ENCODE measurements around the gene PRKCH.

DNA sequence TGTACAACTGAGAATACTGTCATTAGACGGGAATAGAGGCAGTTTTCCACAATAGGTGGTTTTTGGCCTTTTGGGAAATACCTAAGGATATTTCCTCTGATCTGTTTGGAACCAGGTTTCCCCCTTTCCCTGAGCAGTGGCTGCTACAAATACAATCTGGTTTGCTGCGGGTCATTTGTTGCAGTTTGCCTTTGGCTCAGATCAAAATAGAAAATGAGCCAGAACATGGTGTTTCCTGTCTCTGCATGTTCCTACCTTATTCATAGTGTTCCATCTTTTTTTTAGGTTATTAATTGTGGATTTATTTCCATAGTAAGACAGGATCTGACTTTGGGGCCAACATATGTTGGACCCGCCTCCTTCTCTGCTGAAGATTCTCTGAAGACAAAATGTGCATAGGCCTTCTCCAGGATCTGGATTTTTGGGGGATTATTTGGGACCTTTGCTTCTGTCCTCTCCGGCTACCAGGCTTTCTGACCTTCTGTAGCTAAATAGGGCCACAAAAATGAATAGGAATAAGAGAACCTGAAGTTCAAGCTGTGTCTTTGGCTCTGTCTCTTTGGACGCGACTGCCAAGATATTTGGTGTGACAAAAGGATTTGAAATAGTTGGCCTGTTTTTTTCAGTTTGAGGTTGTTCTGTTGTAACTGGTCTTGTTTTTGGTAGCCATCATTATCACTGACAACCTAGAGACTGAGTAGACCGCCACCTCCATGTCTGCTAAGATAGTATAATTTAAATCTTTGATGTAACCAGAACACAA is 146.9 kb downstream of the PRKCH start:
- TF ChIP-seq, protein P1, sequence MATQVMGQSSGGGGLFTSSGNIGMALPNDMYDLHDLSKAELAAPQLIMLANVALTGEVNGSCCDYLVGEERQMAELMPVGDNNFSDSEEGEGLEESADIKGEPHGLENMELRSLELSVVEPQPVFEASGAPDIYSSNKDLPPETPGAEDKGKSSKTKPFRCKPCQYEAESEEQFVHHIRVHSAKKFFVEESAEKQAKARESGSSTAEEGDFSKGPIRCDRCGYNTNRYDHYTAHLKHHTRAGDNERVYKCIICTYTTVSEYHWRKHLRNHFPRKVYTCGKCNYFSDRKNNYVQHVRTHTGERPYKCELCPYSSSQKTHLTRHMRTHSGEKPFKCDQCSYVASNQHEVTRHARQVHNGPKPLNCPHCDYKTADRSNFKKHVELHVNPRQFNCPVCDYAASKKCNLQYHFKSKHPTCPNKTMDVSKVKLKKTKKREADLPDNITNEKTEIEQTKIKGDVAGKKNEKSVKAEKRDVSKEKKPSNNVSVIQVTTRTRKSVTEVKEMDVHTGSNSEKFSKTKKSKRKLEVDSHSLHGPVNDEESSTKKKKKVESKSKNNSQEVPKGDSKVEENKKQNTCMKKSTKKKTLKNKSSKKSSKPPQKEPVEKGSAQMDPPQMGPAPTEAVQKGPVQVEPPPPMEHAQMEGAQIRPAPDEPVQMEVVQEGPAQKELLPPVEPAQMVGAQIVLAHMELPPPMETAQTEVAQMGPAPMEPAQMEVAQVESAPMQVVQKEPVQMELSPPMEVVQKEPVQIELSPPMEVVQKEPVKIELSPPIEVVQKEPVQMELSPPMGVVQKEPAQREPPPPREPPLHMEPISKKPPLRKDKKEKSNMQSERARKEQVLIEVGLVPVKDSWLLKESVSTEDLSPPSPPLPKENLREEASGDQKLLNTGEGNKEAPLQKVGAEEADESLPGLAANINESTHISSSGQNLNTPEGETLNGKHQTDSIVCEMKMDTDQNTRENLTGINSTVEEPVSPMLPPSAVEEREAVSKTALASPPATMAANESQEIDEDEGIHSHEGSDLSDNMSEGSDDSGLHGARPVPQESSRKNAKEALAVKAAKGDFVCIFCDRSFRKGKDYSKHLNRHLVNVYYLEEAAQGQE (IDR thresholded peaks at IDR 0.05; ENCODE audit: insufficient replicate concordance, low read depth) = no peak
- TF ChIP-seq, protein P2, sequence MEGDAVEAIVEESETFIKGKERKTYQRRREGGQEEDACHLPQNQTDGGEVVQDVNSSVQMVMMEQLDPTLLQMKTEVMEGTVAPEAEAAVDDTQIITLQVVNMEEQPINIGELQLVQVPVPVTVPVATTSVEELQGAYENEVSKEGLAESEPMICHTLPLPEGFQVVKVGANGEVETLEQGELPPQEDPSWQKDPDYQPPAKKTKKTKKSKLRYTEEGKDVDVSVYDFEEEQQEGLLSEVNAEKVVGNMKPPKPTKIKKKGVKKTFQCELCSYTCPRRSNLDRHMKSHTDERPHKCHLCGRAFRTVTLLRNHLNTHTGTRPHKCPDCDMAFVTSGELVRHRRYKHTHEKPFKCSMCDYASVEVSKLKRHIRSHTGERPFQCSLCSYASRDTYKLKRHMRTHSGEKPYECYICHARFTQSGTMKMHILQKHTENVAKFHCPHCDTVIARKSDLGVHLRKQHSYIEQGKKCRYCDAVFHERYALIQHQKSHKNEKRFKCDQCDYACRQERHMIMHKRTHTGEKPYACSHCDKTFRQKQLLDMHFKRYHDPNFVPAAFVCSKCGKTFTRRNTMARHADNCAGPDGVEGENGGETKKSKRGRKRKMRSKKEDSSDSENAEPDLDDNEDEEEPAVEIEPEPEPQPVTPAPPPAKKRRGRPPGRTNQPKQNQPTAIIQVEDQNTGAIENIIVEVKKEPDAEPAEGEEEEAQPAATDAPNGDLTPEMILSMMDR (IDR thresholded peaks at IDR 0.05; ENCODE audit: insufficient read depth, low read length) = no peak
- TF ChIP-seq POLR2AphosphoS5 (IDR thresholded peaks at IDR 0.05; ENCODE audit: low read depth) (no peak), GABPA (IDR thresholded peaks at IDR 0.05; ENCODE audit: low read depth) (no peak)
